Gastrocnemius medialis (tissue), 4 donors: Measurements from ENCODE around the gene BOLA3. TPM values are rescaled to one million over a fixed set of nuclear protein-coding genes. Genes with fewer than 3 reads are reported as not detected.

Source experiments
- ATAC-seq, 2 donors: fragments of 150-250 bp; one replicate each; pipeline ENCODE4 v1.9.1; 2016
- DNase-seq, 2 donors: peaks; one replicate each; pipeline ENCODE4 v3.0.0-alpha.2; 2019
- H3K27ac ChIP-seq, 4 donors: fragments of 200-600 bp; sonication (generic); 1 replicate in 1 of 4; 2 replicates in 3 of 4; pipeline ENCODE4 v1.5.1; 2016 to 2018; ENCODE audit warnings: mild to moderate bottlenecking in 2 of 4, moderate library complexity in 1 of 4
- H3K27me3 ChIP-seq, 3 donors: fragments of 200-600 bp; sonication (generic) in 2 of 3; 1 replicate in 1 of 3; 2 replicates in 2 of 3; pipeline versions ENCODE4 v1.5.1 to v1.6.0; 2016 to 2019; ENCODE audit warnings: mild to moderate bottlenecking in 1 of 3, moderate library complexity in 1 of 3
- H3K36me3 ChIP-seq, 2 donors: fragments of 200-600 bp; sonication (generic) in 1 of 2; one replicate each; pipeline ENCODE4 v1.5.1; 2017 to 2018
- H3K4me1 ChIP-seq, 2 donors: fragments of 200-600 bp; sonication (generic) in 1 of 2; one replicate each; pipeline ENCODE4 v1.5.1; 2016 to 2017; ENCODE audit warnings: mild to moderate bottlenecking in 2 of 2
- H3K4me3 ChIP-seq, 4 donors: fragments of 200-600 bp; sonication (generic) in 3 of 4; 1 replicate in 1 of 4; 2 replicates in 3 of 4; pipeline ENCODE4 v1.5.1; 2016 to 2019; ENCODE audit warnings: mild to moderate bottlenecking in 2 of 4
- H3K9me3 ChIP-seq, 3 donors: fragments of 200-600 bp; sonication (generic) in 2 of 3; 1 replicate in 1 of 3; 2 replicates in 2 of 3; pipeline ENCODE4 v1.5.1; 2016 to 2019
- CTCF ChIP-seq, 5 experiments: fragments of 450-650 bp in 3 of 5; fragments of 200-600 bp in 2 of 5; sonication (generic) in 2 of 5; IDR thresholded peaks in 4 of 5; conservative IDR thresholded peaks in 1 of 5; 1 replicate in 4 of 5; 2 replicates in 1 of 5; pipeline ENCODE4 v1.5.1; 2016 to 2019; ENCODE audit warnings: antibody characterized with exemption in 5 of 5, mild to moderate bottlenecking in 3 of 5, moderate library complexity in 3 of 5
- POLR2A ChIP-seq, 2 donors: fragments of 450-650 bp; IDR thresholded peaks; one replicate each; pipeline ENCODE4 v1.6.1; 2017; ENCODE audit warnings: antibody characterized with exemption in 2 of 2, mild to moderate bottlenecking in 2 of 2, moderate library complexity in 2 of 2
- in situ Hi-C, 4 donors: fragments of 200-750 bp; cut with MboI; loops; one replicate each; pipeline versions ENCODE4 v1.15.0 to v1.8.0; 2017; ENCODE audit warnings: low sequenced_read_pairs in 4 of 4
- intact Hi-C: fragments of 100-400 bp; cut with DNase I; formaldehyde crosslinking; loops from one replicate; pipeline ENCODE4 v1.15.1; 2023; ENCODE audit warnings: low total_unique reads
- total RNA-seq, 4 donors: library from RNA; depleted of rRNA; stranded (reverse); fragments of >200 nt; gene quantifications; one replicate each; pipeline versions ENCODE4 v1.1.0 to v1.2.3, GENCODE V29; 2016

BOLA3 gene
- total RNA-seq, 4 donors from 2014 or later = 32.2 to 114 (median 69.5) TPM

DNA sequence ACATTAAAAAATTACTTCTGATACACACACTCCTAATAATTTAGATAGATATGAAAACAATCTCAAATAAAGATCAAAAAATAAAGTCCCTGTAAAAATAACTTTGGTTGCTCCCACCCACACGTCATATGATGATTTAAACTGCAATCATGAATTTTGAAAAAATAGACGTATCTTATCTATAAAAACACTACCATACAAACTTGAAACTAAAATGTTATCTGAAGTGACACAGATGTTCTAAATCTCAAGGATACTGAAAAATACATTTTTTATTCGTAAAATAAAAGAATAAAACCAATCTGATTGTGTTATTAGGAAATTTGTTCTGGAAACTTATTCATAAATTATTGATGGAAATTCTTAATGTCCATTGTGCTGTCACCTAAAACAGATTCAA lies 8.1 kb upstream of the BOLA3 start:
- no peak overlapping the region for H3K4me3 ChIP-seq
- H3K9me3 ChIP-seq = no peaks in the 10 kb centered on the region
- TF ChIP-seq POLR2A (IDR thresholded peaks at IDR 0.05) (no peak), CTCF (IDR thresholded peaks at IDR 0.05 in 4 of 5, conservative IDR thresholded peaks at IDR 0.05 in 1 of 5) (no peak)
- H3K27ac ChIP-seq = no peak overlapping the region
- H3K27me3 ChIP-seq = no peaks in the 10 kb centered on the region
- in situ Hi-C loops (loop anchor here in 1 of 4 donors (25.0 kb wide), 1 partner anchor 319 kb away; the partner anchor contains the start of gene STAMBP), intact Hi-C loops (no loop called here)
- no peaks in the 10 kb centered on the region for H3K4me1 ChIP-seq
- peaks cover 0 to 62% of the 10 kb centered on the region in 2 donors for H3K36me3 ChIP-seq
- ATAC-seq = no peak
- DNase-seq = no peak

- ATAC-seq = no peak
- intact Hi-C loops (no loop called here), in situ Hi-C loops (loop anchor here in 1 of 4 donors (25.0 kb wide), 1 partner anchor 316 kb away; the partner anchor contains the start of gene STAMBP)
- no peak for DNase-seq
- no peak for TF ChIP-seq CTCF (IDR thresholded peaks at IDR 0.05 in 4 of 5, conservative IDR thresholded peaks at IDR 0.05 in 1 of 5)
- no peak for TF ChIP-seq POLR2A (IDR thresholded peaks at IDR 0.05)
- Histone ChIP-seq H3K4me3 (no peak overlapping the region), H3K4me1 (no peaks in the 10 kb centered on the region), H3K27me3 (no peaks in the 10 kb centered on the region), H3K9me3 (no peaks in the 10 kb centered on the region), H3K27ac (no peak overlapping the region), H3K36me3 (peaks cover 0 to 48% of the 10 kb centered on the region in 2 donors)
Observed at GRCh38 chr2:74152954-74153353, 5.2 kb upstream of the BOLA3 start.

DNA sequence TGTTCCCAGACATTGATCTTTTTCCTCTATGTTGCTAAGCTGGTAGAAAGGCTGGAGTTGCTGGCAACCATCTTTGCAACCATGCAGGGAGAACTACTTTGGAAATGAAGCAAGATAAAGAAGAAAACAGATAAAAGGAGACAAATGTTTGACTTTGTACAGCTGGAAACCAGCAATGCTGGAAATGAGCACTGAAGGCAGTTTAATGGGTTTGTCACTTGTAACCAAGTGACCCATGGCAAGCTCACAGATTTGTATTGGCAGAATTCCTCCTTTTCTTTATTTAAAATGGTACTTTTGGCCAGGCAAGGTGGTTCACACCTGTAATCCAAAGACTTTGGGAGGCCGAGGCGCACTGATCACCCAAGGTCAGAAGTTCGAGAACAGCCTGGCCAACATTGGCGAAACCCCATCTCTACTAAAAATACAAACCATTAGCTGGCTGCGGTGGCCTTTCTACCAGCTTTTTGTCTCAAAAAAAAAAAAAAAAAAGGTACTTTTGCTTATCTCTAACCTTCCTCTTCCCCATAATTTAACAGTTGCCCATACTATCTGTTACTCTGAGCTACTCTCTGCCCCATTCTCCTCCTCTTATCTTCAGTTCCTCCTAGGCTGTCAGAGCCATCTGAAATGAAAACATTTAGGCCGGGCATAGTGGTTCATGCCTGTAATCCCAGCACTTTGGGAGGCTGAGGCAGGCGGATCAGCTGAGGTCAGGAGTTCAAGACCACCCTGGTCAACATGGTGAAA lies 2.0 kb upstream of the BOLA3 start:
- Histone ChIP-seq H3K27ac (no peak overlapping the region), H3K4me1 (peaks cover 7 to 9% of the 10 kb centered on the region in 2 donors), H3K4me3 (no peak overlapping the region), H3K27me3 (no peaks in the 10 kb centered on the region), H3K9me3 (no peaks in the 10 kb centered on the region), H3K36me3 (peaks cover 0 to 22% of the 10 kb centered on the region in 2 donors)
- TF ChIP-seq CTCF (IDR thresholded peaks at IDR 0.05 in 4 of 5, conservative IDR thresholded peaks at IDR 0.05 in 1 of 5) = no peak
- TF ChIP-seq POLR2A (IDR thresholded peaks at IDR 0.05) = no peak
- in situ Hi-C loops (loop anchor here in 1 of 4 donors (25.0 kb wide), 1 partner anchor 312 kb away; the partner anchor contains the start of gene STAMBP), intact Hi-C loops (loop anchor here (10.0 kb wide), 2 partner anchors 145 to 325 kb away; partner anchors contain the start of gene STAMBP)
- ATAC-seq = no peak
- no peak for DNase-seq

- H3K4me3 ChIP-seq = no peak overlapping the region
- H3K4me1 ChIP-seq = peaks cover 7 to 9% of the 10 kb centered on the region in 2 donors
- ATAC-seq (no peak), DNase-seq (no peak)
- H3K36me3 ChIP-seq = peaks cover 0 to 22% of the 10 kb centered on the region in 2 donors
- H3K9me3 ChIP-seq = no peaks in the 10 kb centered on the region
- H3K27me3 ChIP-seq = no peaks in the 10 kb centered on the region
- in situ Hi-C loops (no loop called here), intact Hi-C loops (loop anchor here (10.0 kb wide), 2 partner anchors 144 to 324 kb away; partner anchors contain the start of gene STAMBP)
- H3K27ac ChIP-seq = no peak overlapping the region
- TF ChIP-seq CTCF (IDR thresholded peaks at IDR 0.05 in 4 of 5, conservative IDR thresholded peaks at IDR 0.05 in 1 of 5) (no peak), POLR2A (IDR thresholded peaks at IDR 0.05) (no peak)
Observed at GRCh38 chr2:74149247-74149525, 1.5 kb upstream of the BOLA3 start.
